HL-60 (cell line): ENCODE results near the gene NSUN6.

ENCODE experiments used
- CTCF ChIP-seq: IDR thresholded peaks from one replicate; pipeline ENCODE4 v1.5.1; 2011; ENCODE audit warnings: low read length, control low read depth, inconsistent platforms; ENCODE audit not compliant: insufficient read depth
- GABPA ChIP-seq: IDR thresholded peaks from 2 replicates; pipeline ENCODE4 v1.6.1; 2012; ENCODE audit warnings: low read depth
- POLR2AphosphoS5 ChIP-seq: IDR thresholded peaks from 2 replicates; pipeline ENCODE4 v1.6.1; 2012; ENCODE audit warnings: low read depth
- TF ChIP-seq, protein P1 (sequence below): IDR thresholded peaks from 2 replicates; pipeline ENCODE4 v1.6.1; 2012; ENCODE audit warnings: low read depth; ENCODE audit not compliant: insufficient replicate concordance

DNA sequence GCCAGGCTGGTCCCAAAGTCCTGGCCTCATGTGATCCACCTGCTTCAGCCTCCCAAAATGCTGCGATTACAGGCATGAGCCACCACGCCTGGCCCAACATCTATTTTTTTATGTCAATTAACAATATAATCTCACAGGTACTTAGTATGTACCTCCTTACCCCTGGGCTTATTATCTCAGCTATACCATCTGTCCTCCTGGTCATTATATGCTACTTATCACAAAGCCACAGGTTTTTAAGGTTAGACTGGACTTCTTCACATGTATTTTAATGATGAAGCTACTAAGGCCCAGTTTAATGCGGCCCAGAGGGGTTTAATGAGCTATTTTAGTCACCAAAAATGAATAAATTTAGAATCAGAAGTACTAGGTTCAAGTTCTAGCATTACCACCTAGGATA, 3.4 kb downstream of the NSUN6 start:
- TF ChIP-seq CTCF (no peak), POLR2AphosphoS5 (no peak), GABPA (no peak)
- TF ChIP-seq, protein P1, sequence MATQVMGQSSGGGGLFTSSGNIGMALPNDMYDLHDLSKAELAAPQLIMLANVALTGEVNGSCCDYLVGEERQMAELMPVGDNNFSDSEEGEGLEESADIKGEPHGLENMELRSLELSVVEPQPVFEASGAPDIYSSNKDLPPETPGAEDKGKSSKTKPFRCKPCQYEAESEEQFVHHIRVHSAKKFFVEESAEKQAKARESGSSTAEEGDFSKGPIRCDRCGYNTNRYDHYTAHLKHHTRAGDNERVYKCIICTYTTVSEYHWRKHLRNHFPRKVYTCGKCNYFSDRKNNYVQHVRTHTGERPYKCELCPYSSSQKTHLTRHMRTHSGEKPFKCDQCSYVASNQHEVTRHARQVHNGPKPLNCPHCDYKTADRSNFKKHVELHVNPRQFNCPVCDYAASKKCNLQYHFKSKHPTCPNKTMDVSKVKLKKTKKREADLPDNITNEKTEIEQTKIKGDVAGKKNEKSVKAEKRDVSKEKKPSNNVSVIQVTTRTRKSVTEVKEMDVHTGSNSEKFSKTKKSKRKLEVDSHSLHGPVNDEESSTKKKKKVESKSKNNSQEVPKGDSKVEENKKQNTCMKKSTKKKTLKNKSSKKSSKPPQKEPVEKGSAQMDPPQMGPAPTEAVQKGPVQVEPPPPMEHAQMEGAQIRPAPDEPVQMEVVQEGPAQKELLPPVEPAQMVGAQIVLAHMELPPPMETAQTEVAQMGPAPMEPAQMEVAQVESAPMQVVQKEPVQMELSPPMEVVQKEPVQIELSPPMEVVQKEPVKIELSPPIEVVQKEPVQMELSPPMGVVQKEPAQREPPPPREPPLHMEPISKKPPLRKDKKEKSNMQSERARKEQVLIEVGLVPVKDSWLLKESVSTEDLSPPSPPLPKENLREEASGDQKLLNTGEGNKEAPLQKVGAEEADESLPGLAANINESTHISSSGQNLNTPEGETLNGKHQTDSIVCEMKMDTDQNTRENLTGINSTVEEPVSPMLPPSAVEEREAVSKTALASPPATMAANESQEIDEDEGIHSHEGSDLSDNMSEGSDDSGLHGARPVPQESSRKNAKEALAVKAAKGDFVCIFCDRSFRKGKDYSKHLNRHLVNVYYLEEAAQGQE: no peak
